Measurements from ENCODE around the gene IGFBP2.

DNA sequence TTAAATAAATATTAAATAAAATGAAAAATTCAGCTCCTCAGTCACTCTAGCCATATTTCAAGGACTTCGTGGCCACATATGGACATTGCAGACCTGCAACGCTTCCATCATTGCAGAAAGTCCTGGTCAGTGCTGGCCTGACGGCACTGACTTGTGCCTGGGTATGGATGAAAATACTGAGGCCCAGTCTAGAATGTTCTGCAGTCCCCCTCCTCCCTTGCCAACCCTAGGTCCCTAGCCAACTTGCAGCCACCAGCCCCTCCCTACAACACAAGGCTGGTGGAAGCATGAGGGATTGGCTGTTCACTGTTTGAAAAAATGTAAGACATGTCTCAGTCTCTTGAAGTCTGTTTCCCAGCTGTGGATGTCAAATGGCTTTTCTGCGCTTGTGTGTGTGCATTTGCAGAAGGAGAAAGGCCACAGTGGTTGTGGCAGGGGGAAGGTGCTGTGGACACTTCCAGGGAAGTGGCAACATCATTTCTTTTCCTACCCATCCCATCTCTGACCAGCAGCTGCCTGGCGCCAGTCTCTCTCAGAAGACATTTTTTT, 52.2 kb downstream of the IGFBP2 start:
- TF ChIP-seq EZH2 (IDR thresholded peaks at IDR 0.05; ENCODE audit: insufficient read depth, poor library complexity, severe bottlenecking) (no peak), EZH2phosphoT487 (IDR thresholded peaks at IDR 0.05; ENCODE audit: insufficient read depth, low read depth) (no peak)
